Ishikawa (cell line): ENCODE results near the gene TJP2.
A peak's percentile ranks its signal among the peaks of the same experiment; 100 is the strongest.

Source experiments
- CEBPB ChIP-seq: IDR thresholded peaks from 2 replicates; pipeline ENCODE4 v1.6.1; 2012
- CREB1 ChIP-seq: IDR thresholded peaks from 2 replicates; pipeline ENCODE4 v1.6.1; 2012; ENCODE audit warnings: low read depth
- EGR1 ChIP-seq: IDR thresholded peaks from 2 replicates; pipeline ENCODE4 v1.6.1; 2012
- EP300 ChIP-seq: IDR thresholded peaks from 2 replicates; pipeline ENCODE4 v1.6.1; 2012; ENCODE audit warnings: borderline replicate concordance
- FOXM1 ChIP-seq: IDR thresholded peaks from 2 replicates; pipeline ENCODE4 v1.6.1; 2012; ENCODE audit warnings: low read depth, borderline replicate concordance
- MAX ChIP-seq: IDR thresholded peaks from 2 replicates; pipeline ENCODE4 v1.6.1; 2012
- NFIC ChIP-seq: IDR thresholded peaks from 2 replicates; pipeline ENCODE4 v1.6.1; 2012
- RAD21 ChIP-seq: IDR thresholded peaks from 2 replicates; pipeline ENCODE4 v1.6.1; 2012; ENCODE audit warnings: low read depth
- TAF1 ChIP-seq: IDR thresholded peaks from 2 replicates; pipeline ENCODE4 v1.6.1; 2012; ENCODE audit warnings: low read depth, mild to moderate bottlenecking
- TCF12 ChIP-seq: IDR thresholded peaks from 2 replicates; pipeline ENCODE4 v1.6.1; 2012; ENCODE audit warnings: low read depth
- TEAD4 ChIP-seq: IDR thresholded peaks from 2 replicates; pipeline ENCODE4 v1.6.1; 2012
- USF1 ChIP-seq: IDR thresholded peaks from 2 replicates; pipeline ENCODE4 v1.6.1; 2012
- YY1 ChIP-seq: IDR thresholded peaks from 2 replicates; pipeline ENCODE4 v1.6.1; 2012; ENCODE audit warnings: low read depth
- ZBTB7A ChIP-seq: IDR thresholded peaks from 2 replicates; pipeline ENCODE4 v1.6.1; 2012; ENCODE audit warnings: low read depth
- TF ChIP-seq, protein P1 (sequence below): IDR thresholded peaks from 2 replicates; pipeline ENCODE4 v1.6.1; 2012; ENCODE audit warnings: low read depth, mild to moderate bottlenecking

Gene TJP2

GRCh38 chr9:69157751-69158466, 16.2 kb upstream of the TJP2 start:
- peak; percentile 36 for TF ChIP-seq RAD21
- TF ChIP-seq NFIC, result no peak

- no peak for TF ChIP-seq USF1
- TF ChIP-seq FOXM1, result no peak
- no peak for TF ChIP-seq EGR1
- TF ChIP-seq EP300, result no peak
- TF ChIP-seq TEAD4, result no peak
- TF ChIP-seq TCF12, result no peak
- TF ChIP-seq CREB1, result no peak
- no peak for TF ChIP-seq CEBPB
Observed at GRCh38 chr9:69158471-69158870, 15.6 kb upstream of the TJP2 start.

DNA sequence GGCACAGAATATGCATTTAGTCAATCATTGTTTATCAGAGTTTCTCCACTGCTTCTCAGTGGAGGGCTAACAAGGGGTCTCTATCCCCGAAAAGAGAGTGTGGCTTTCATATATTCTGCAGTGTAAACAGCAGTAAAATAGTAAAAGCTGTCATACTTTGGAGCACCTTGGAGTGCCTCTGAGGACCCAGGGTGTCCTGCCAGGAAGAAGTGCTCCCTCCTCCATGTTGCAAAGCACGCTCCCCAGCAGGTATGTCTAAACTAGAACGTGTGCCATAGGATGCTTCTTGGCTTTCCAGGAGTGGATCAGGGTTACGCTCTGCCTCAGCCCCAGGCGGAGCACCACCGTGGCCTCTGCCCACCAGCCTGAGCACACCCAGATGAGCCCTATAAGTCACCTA, 8.5 kb upstream of the TJP2 start:
- TF ChIP-seq EGR1 (no peak), USF1 (no peak), CREB1 (no peak), TAF1 (no peak), TCF12 (no peak), FOXM1 (no peak), TEAD4 (no peak), CEBPB (no peak), YY1 (no peak), EP300 (no peak), RAD21 (no peak), MAX (no peak), NFIC (no peak), ZBTB7A (no peak)
- TF ChIP-seq, protein P1, sequence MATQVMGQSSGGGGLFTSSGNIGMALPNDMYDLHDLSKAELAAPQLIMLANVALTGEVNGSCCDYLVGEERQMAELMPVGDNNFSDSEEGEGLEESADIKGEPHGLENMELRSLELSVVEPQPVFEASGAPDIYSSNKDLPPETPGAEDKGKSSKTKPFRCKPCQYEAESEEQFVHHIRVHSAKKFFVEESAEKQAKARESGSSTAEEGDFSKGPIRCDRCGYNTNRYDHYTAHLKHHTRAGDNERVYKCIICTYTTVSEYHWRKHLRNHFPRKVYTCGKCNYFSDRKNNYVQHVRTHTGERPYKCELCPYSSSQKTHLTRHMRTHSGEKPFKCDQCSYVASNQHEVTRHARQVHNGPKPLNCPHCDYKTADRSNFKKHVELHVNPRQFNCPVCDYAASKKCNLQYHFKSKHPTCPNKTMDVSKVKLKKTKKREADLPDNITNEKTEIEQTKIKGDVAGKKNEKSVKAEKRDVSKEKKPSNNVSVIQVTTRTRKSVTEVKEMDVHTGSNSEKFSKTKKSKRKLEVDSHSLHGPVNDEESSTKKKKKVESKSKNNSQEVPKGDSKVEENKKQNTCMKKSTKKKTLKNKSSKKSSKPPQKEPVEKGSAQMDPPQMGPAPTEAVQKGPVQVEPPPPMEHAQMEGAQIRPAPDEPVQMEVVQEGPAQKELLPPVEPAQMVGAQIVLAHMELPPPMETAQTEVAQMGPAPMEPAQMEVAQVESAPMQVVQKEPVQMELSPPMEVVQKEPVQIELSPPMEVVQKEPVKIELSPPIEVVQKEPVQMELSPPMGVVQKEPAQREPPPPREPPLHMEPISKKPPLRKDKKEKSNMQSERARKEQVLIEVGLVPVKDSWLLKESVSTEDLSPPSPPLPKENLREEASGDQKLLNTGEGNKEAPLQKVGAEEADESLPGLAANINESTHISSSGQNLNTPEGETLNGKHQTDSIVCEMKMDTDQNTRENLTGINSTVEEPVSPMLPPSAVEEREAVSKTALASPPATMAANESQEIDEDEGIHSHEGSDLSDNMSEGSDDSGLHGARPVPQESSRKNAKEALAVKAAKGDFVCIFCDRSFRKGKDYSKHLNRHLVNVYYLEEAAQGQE, result no peak

DNA sequence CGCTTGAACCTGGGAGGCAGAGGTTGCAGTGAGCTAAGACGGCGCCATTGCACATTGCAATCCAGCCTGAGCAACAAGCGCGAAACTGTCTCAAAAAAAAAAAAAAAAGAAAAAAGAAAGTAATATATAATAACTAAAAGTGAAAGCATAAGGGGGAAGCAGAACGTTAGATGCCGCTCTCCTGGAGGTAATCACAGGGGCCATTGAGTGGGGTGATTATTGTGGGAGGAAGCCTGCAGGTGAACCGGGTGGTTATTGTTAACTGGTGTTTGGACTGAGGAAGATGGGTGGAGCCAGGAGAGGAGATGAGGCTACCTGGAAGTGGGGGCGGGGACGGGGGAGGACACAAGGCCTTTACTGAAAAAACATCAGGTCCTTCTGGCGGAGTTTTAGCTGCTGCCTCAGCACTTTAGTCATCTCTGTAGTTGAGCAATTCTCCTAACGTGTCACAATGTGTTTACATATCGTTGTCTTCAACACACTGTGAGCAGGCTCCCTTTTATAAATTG, 5.3 kb upstream of the TJP2 start:
- no peak for TF ChIP-seq RAD21
- TF ChIP-seq, protein P1, result no peak
- TF ChIP-seq MAX, result no peak
- no peak for TF ChIP-seq CREB1
- no peak for TF ChIP-seq TCF12
- TF ChIP-seq CEBPB, result no peak
- TF ChIP-seq TAF1, result no peak
- TF ChIP-seq EP300, result no peak
- TF ChIP-seq YY1, result no peak
- TF ChIP-seq NFIC, result no peak
- no peak for TF ChIP-seq TEAD4

- TF ChIP-seq ZBTB7A, result no peak
- no peak for TF ChIP-seq YY1
- TF ChIP-seq CEBPB, result no peak
- no peak for TF ChIP-seq EP300
- TF ChIP-seq MAX, result no peak
- no peak for TF ChIP-seq TCF12
Observed at GRCh38 chr9:69170231-69170630, 3.8 kb upstream of the TJP2 start.

DNA sequence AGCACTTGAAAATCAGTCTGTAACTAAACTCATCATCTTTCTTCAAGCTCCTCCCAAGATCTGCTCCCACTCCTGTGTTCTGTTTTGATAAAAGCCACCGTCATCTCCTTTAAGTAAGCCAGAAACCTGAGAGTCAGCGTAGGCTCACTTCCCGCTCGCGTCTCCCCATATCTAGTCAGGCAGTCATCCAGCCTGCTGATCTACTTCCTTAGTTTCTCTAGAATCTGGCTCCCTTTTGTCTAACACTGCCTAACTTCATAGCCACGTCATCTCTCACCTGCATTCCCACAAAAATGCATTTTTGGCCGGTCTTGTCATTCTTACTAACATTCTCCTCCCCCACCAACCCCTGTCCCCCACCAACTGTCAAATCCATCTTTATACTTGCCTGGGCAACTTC, 3.0 kb upstream of the TJP2 start:
- TF ChIP-seq RAD21, result no peak
- TF ChIP-seq TCF12, result no peak
- no peak for TF ChIP-seq EGR1
- TF ChIP-seq ZBTB7A, result no peak
- TF ChIP-seq, protein P1, result no peak
- no peak for TF ChIP-seq TAF1
- no peak for TF ChIP-seq CREB1
- no peak for TF ChIP-seq EP300
- no peak for TF ChIP-seq USF1
- no peak for TF ChIP-seq FOXM1
